H9 (cell line): ENCODE data around the gene MPZL1. TPM values are rescaled to one million over a fixed set of nuclear protein-coding genes. Genes with fewer than 3 reads are reported as not detected.
A peak's percentile ranks its signal among the peaks of the same experiment; 100 is the strongest.

Source experiments
- DNase-seq: peaks from one replicate; pipeline ENCODE4 v3.0.0-alpha.2; 2017
- H2AFZ ChIP-seq: one replicate; pipeline ENCODE4 v1.6.1; 2013; ENCODE audit warnings: mild to moderate bottlenecking, low read length, control low read depth, moderate library complexity
- H2AK5ac ChIP-seq: 2 replicates; pipeline ENCODE4 v1.6.1; 2013; ENCODE audit warnings: low read length, control low read depth, mixed read lengths; ENCODE audit not compliant: insufficient read length
- H2BK120ac ChIP-seq: one replicate; pipeline ENCODE4 v1.6.1; 2013; ENCODE audit warnings: low read depth, mild to moderate bottlenecking, low read length, control low read depth, inconsistent platforms; ENCODE audit not compliant: poor library complexity, severe bottlenecking
- H2BK12ac ChIP-seq: 2 replicates; pipeline ENCODE4 v1.6.1; 2013; ENCODE audit warnings: low read length, control low read depth, mixed read lengths, low read depth; ENCODE audit not compliant: insufficient read length
- H2BK15ac ChIP-seq: 2 replicates; pipeline ENCODE4 v1.6.1; 2013; ENCODE audit warnings: low read depth, low read length, control low read depth
- H2BK20ac ChIP-seq: one replicate; pipeline ENCODE4 v1.6.1; 2013; ENCODE audit warnings: low read depth, mild to moderate bottlenecking, low read length, control low read depth, inconsistent platforms; ENCODE audit not compliant: poor library complexity, severe bottlenecking
- H2BK5ac ChIP-seq: 2 replicates; pipeline ENCODE4 v1.6.1; 2013; ENCODE audit warnings: low read length, control low read depth, mixed read lengths; ENCODE audit not compliant: insufficient read length
- H3K14ac ChIP-seq: 2 replicates; pipeline ENCODE4 v1.6.1; 2013; ENCODE audit warnings: low read length, control low read depth; ENCODE audit not compliant: insufficient read depth
- H3K18ac ChIP-seq: 2 replicates; pipeline ENCODE4 v1.6.1; 2013; ENCODE audit warnings: low read depth, mild to moderate bottlenecking, mixed read lengths, low read length, control low read depth; ENCODE audit not compliant: insufficient read length
- H3K23ac ChIP-seq: 2 replicates; pipeline ENCODE4 v1.6.1; 2013; ENCODE audit warnings: low read length, control low read depth, mixed read lengths, low read depth; ENCODE audit not compliant: insufficient read length
- H3K23me2 ChIP-seq: 2 replicates; pipeline ENCODE4 v1.6.1; 2013; ENCODE audit warnings: low read depth, mild to moderate bottlenecking, mixed read lengths, low read length, control low read depth; ENCODE audit not compliant: insufficient read length, poor library complexity, severe bottlenecking
- H3K27ac ChIP-seq: 2 replicates; pipeline ENCODE4 v1.5.1; 2013; ENCODE audit warnings: low read length, control low read depth, mixed read lengths, low read depth; ENCODE audit not compliant: insufficient read length
- H3K27me3 ChIP-seq: 2 replicates; pipeline ENCODE4 v1.6.1; 2013; ENCODE audit warnings: low read length, control low read depth, inconsistent platforms; ENCODE audit not compliant: insufficient read depth
- H3K4ac ChIP-seq: 2 replicates; pipeline ENCODE4 v1.6.1; 2013; ENCODE audit warnings: low read depth, mild to moderate bottlenecking, control low read depth, inconsistent platforms, low read length, moderate library complexity
- H3K4me1 ChIP-seq: 2 replicates; pipeline ENCODE4 v1.6.1; 2013; ENCODE audit warnings: low read length, control low read depth, inconsistent platforms; ENCODE audit not compliant: insufficient read depth
- H3K4me2 ChIP-seq: 2 replicates; pipeline ENCODE4 v1.6.1; 2013; ENCODE audit warnings: low read length, control low read depth, mixed read lengths; ENCODE audit not compliant: insufficient read length, insufficient read depth
- H3K56ac ChIP-seq: 2 replicates; pipeline ENCODE4 v1.6.1; 2013; ENCODE audit warnings: low read depth, mild to moderate bottlenecking, mixed read lengths, low read length, control low read depth; ENCODE audit not compliant: insufficient read length
- H3K79me1 ChIP-seq: 2 replicates; pipeline ENCODE4 v1.6.1; 2013; ENCODE audit warnings: low read depth, mild to moderate bottlenecking, moderate library complexity, low read length, control low read depth, inconsistent platforms; ENCODE audit not compliant: insufficient read depth, poor library complexity, severe bottlenecking
- H3K79me2 ChIP-seq: 2 replicates; pipeline ENCODE4 v1.6.1; 2013; ENCODE audit warnings: low read length, control low read depth, inconsistent platforms; ENCODE audit not compliant: insufficient read depth
- H3K9ac ChIP-seq: 2 replicates; pipeline ENCODE4 v1.6.1; 2013; ENCODE audit warnings: low read length, control low read depth, mixed read lengths; ENCODE audit not compliant: insufficient read length; ENCODE audit errors: extremely low read depth
- H3K9me3 ChIP-seq: one replicate; pipeline ENCODE4 v1.6.1; 2013; ENCODE audit warnings: low read depth, low read length, inconsistent platforms; ENCODE audit not compliant: control insufficient read depth
- H3T11ph ChIP-seq: one replicate; pipeline ENCODE4 v1.6.1; 2013; ENCODE audit warnings: mild to moderate bottlenecking, low read length, control low read depth, inconsistent platforms
- H4K20me1 ChIP-seq: one replicate; pipeline ENCODE4 v1.6.1; 2013; ENCODE audit not compliant: control insufficient read depth, insufficient read length, insufficient read depth
- H4K5ac ChIP-seq: 2 replicates; pipeline ENCODE4 v1.6.1; 2013; ENCODE audit warnings: low read depth, mild to moderate bottlenecking, mixed read lengths, low read length, control low read depth; ENCODE audit not compliant: insufficient read length
- H4K8ac ChIP-seq: replicated peaks from 2 replicates; pipeline ENCODE4 v1.6.1; 2013; ENCODE audit warnings: low read length, control low read depth, mixed read lengths, low read depth; ENCODE audit not compliant: insufficient read length
- H4K91ac ChIP-seq: 2 replicates; pipeline ENCODE4 v1.6.1; 2013; ENCODE audit warnings: low read depth, mild to moderate bottlenecking, moderate library complexity, mixed read lengths, low read length, control low read depth; ENCODE audit not compliant: insufficient read length
- H3K27ac Mint-ChIP-seq, 3 experiments: 2 replicates in 2 of 3; 3 replicates in 1 of 3; pipeline ENCODE4 v1.8.0; 2020 to 2021; ENCODE audit warnings: mixed read lengths in 3 of 3, mild to moderate bottlenecking in 1 of 3, moderate library complexity in 1 of 3
- H3K27me3 Mint-ChIP-seq: 2 replicates; pipeline ENCODE4 v1.8.0; 2021; ENCODE audit warnings: low read depth, mild to moderate bottlenecking, moderate library complexity, mixed read lengths
- H3K36me3 Mint-ChIP-seq, 3 experiments: 2 replicates in 2 of 3; 3 replicates in 1 of 3; pipeline ENCODE4 v1.8.0; 2020 to 2021; ENCODE audit warnings: low read depth in 3 of 3, mixed read lengths in 3 of 3; ENCODE audit not compliant: insufficient read depth in 1 of 3
- H3K4me1 Mint-ChIP-seq, 2 experiments: 2 replicates each; pipeline ENCODE4 v1.8.0; 2020; ENCODE audit warnings: mixed read lengths in 2 of 2
- H3K4me3 Mint-ChIP-seq, 2 experiments: 2 replicates in 1 of 2; 3 replicates in 1 of 2; pipeline ENCODE4 v1.8.0; 2020 to 2021; ENCODE audit warnings: mild to moderate bottlenecking in 2 of 2, mixed read lengths in 2 of 2, moderate library complexity in 1 of 2
- H3K9me3 Mint-ChIP-seq, 2 experiments: 2 replicates in 1 of 2; 3 replicates in 1 of 2; pipeline ENCODE4 v1.8.0; 2020; ENCODE audit warnings: mild to moderate bottlenecking in 2 of 2, mixed read lengths in 2 of 2, moderate library complexity in 1 of 2
- CTCF ChIP-seq: fragments of 200-600 bp; sonication (generic); conservative IDR thresholded peaks from 3 replicates; pipeline ENCODE4 v1.8.0; 2021; ENCODE audit warnings: antibody characterized with exemption, mild to moderate bottlenecking
- WGBS: extraction: QIAGEN DNeasy Blood & Tissue Kit; methylation state at CpG from one replicate; pipeline ENCODE4 v1.1.7; 2013; ENCODE audit warnings: missing lambda C conversion rate, low lambda C conversion rate, mixed read lengths; ENCODE audit not compliant: insufficient read length; ENCODE audit errors: extremely low coverage; 5-methylcytosine and 5-hydroxymethylcytosine counted together
- total RNA-seq: library from RNA; stranded (reverse); gene quantifications from 2 replicates; pipeline ENCODE4 v1.2.1, GENCODE V29; 2021

Gene MPZL1
- total RNA-seq, 1 experiment from 2014 or later, result 60.7 TPM

GRCh38 chr1:167720965-167721616 is 691 bp upstream of the MPZL1 start:
- Mint-ChIP-seq H3K4me3 (peak overlapping the region; percentile 89 to 95), H3K27ac (peak overlapping the region in 2 of 3 experiments; percentile 7 to 8; a peak in 3 of 7 replicates), H3K27me3 (peaks cover 2% of the 10 kb centered on the region; the same call in 1 of the 2 replicates), H3K36me3 (peaks cover 4 to 7% (median 6%) of the 10 kb centered on the region in 3 experiments; a peak in 4 of 7 replicates), H3K4me1 (peaks cover 38 to 41% of the 10 kb centered on the region in 2 experiments), H3K9me3 (no peaks in the 10 kb centered on the region)
- H3K4me2 ChIP-seq, result peak overlapping the region; percentile 81
- no peak overlapping the region for H2BK5ac ChIP-seq
- no peak overlapping the region for H2AK5ac ChIP-seq
- peaks cover 11% of the 10 kb centered on the region for H3K4me1 ChIP-seq
- H3K79me1 ChIP-seq, result peaks cover 3% of the 10 kb centered on the region
- H3K27me3 ChIP-seq, result no peaks in the 10 kb centered on the region
- H3K23me2 ChIP-seq, result peaks cover 7% of the 10 kb centered on the region
- H3K23ac ChIP-seq, result no peak overlapping the region
- H2BK15ac ChIP-seq, result no peak overlapping the region
- no peak overlapping the region for H3K4ac ChIP-seq
- no peak overlapping the region for H3T11ph ChIP-seq
- WGBS, result no CpG with 5 or more reads among the region's 13 CpGs
- H4K91ac ChIP-seq, result no peak overlapping the region
- H3K9ac ChIP-seq, result peak overlapping the region; percentile 5
- no peaks in the 10 kb centered on the region for H4K20me1 ChIP-seq
- H3K9me3 ChIP-seq, result no peaks in the 10 kb centered on the region
- peak overlapping the region; percentile 77; the same call in 1 of the 2 replicates for H3K14ac ChIP-seq
- H4K5ac ChIP-seq, result no peak overlapping the region
- H2BK120ac ChIP-seq, result no peak overlapping the region
- H4K8ac ChIP-seq, result no peak overlapping the region
- H2BK20ac ChIP-seq, result no peak overlapping the region
- H3K79me2 ChIP-seq, result peaks cover 15% of the 10 kb centered on the region; the same call in 1 of the 2 replicates
- H2BK12ac ChIP-seq, result no peak overlapping the region
- no peak overlapping the region for H3K56ac ChIP-seq
- H2AFZ ChIP-seq, result no peak overlapping the region
- no peak overlapping the region for H3K27ac ChIP-seq
- no peak for DNase-seq
- peak; percentile 36; the same call in 2 of the 3 replicates for TF ChIP-seq CTCF
- peak overlapping the region; percentile 36 for H3K18ac ChIP-seq
